ENCODE measurements around the gene ELP4.
"Not testable (repeated sequence)": the region's sequence is repeated elsewhere in the genome, so short reads cannot be mapped to it uniquely, and the experiment has no call there.

The ELP4 gene

DNA sequence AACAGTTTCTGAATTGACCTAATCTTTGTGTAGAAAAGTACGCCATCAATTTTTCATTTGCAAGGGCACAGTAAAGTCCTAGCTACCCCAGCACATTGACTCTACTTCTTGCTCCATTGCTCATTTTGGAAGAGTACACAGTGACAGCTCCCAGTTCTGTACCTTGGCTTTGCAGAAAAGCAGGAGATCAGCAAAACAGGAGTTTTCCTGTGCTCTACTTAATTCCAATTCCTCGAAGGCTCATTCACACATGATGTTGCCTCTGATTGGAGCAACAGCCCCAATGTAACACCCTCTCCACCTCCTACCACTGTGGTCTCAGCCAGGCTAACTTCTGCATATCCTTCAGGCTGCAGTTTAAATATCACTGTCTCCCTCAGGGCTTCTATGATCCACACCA, 182.9 kb downstream of the ELP4 start:
- DNase-seq (ENCODE audit: low read depth in 1 of 2, low spot score in 1 of 2), result no peak

DNA sequence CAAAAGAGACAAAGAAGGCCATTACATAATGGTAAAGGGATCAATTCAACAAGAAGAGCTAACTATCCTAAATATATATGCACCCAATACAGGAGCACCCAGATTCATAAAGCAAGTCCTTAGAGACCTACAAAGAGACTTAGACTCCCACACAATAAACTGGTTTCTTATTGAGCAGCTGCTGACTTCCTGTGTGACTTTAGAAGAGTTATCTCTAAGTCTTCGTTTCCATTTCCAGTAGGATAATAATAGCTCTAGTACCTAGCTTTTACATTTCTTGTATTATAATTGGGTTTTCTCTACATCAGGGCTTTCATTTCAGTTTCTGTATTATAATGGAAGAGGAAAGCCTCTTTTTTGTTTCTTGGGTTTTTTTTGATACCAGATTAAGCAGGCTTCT, 187.5 kb downstream of the ELP4 start:
- DNase-seq (ENCODE audit: low read depth in 1 of 2, low spot score in 1 of 2), result not testable (repeated sequence)

- no peak for DNase-seq (ENCODE audit: low read depth in 1 of 2, low spot score in 1 of 2)
Observed at GRCh38 chr11:31699066-31699465, 189.5 kb downstream of the ELP4 start.

GRCh38 chr11:31702966-31703365, 193.4 kb downstream of the ELP4 start:
- DNase-seq (ENCODE audit: low read depth in 1 of 2, low spot score in 1 of 2), result no peak

DNA sequence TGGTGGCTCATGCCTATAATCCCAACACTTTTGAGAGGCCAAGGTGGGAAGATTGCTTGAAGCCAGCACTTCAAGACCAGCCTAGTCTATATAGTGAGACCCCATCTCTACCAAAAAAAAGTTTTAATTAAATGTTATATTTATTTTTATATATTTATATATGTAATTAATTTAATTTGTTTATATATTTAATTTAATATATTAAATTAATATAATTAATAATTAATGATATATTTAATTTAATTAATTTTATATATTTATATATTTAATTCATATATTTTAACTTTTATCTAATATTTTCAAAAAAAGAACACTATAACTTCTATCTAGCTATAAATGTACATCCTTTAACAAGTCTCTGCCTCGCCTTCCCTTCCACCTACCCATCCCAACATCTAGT, 196.8 kb downstream of the ELP4 start:
- no peak for DNase-seq (ENCODE audit: low read depth in 1 of 2, low spot score in 1 of 2)

DNA sequence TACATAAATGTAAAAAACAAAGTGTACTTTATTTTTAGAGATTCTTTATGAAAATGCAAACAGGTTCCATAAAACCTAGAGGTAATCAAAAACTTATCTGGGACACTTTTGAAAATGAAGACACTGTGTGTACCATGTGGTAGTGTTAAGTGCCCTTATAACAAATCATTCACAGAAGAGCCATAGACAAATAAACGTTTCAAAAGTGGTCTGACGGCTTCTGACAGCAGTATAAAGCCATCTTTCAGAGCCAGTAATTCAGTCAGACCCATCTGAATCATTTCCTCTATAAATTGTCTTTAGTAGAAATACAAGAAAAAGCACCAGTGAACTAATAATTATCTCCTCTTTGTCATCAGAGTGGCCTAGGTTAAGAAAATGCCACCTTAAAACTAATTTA, 201.6 kb downstream of the ELP4 start:
- DNase-seq (ENCODE audit: low read depth in 1 of 2, low spot score in 1 of 2), result no peak

- no peak for DNase-seq (ENCODE audit: low read depth in 1 of 2, low spot score in 1 of 2)
Observed at GRCh38 chr11:31712851-31713250, 203.3 kb downstream of the ELP4 start.

GRCh38 chr11:31714840-31715239, 205.3 kb downstream of the ELP4 start:
- no peak for DNase-seq (ENCODE audit: low read depth in 1 of 2, low spot score in 1 of 2)

- DNase-seq (ENCODE audit: low read depth in 1 of 2, low spot score in 1 of 2), result no peak
Observed at GRCh38 chr11:31720225-31720624, 210.7 kb downstream of the ELP4 start.

- DNase-seq (ENCODE audit: low read depth in 1 of 2, low spot score in 1 of 2), result no peak
Observed at GRCh38 chr11:31720671-31721365, 211.3 kb downstream of the ELP4 start.

DNA sequence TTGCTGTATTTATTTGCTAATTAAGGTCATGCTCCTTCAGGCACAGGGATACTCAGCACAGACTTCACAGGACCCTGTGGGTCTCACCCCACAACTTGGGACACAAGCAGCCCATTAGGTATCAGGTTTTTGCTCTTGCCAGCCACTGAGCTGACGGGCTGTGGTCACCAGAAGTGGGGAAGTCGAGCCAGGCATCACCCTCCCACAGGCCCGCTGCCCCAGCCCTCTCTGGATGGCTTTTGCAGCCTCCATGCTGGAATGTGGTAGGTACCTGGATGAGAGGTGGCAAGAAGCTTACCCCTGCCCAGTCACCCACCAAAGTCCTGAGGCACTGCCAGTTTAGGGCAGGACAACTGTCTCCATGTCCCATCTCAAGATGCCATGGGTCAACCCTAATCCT, 213.2 kb downstream of the ELP4 start:
- no peak for DNase-seq (ENCODE audit: low read depth in 1 of 2, low spot score in 1 of 2)

- no peak for DNase-seq (ENCODE audit: low read depth in 1 of 2, low spot score in 1 of 2)
Observed at GRCh38 chr11:31725176-31725575, 215.6 kb downstream of the ELP4 start.

- no peak for DNase-seq (ENCODE audit: low read depth in 1 of 2, low spot score in 1 of 2)
Observed at GRCh38 chr11:31728432-31728831, 218.9 kb downstream of the ELP4 start.

GRCh38 chr11:31740131-31740530, 230.6 kb downstream of the ELP4 start:
- no peak for DNase-seq (ENCODE audit: low read depth in 1 of 2, low spot score in 1 of 2)

- DNase-seq (ENCODE audit: low read depth in 1 of 2, low spot score in 1 of 2), result not testable (repeated sequence)
Observed at GRCh38 chr11:31740731-31741368, 231.3 kb downstream of the ELP4 start.

GRCh38 chr11:31747581-31747980, 238.0 kb downstream of the ELP4 start:
- DNase-seq (ENCODE audit: low read depth in 1 of 2, low spot score in 1 of 2), result no peak

DNA sequence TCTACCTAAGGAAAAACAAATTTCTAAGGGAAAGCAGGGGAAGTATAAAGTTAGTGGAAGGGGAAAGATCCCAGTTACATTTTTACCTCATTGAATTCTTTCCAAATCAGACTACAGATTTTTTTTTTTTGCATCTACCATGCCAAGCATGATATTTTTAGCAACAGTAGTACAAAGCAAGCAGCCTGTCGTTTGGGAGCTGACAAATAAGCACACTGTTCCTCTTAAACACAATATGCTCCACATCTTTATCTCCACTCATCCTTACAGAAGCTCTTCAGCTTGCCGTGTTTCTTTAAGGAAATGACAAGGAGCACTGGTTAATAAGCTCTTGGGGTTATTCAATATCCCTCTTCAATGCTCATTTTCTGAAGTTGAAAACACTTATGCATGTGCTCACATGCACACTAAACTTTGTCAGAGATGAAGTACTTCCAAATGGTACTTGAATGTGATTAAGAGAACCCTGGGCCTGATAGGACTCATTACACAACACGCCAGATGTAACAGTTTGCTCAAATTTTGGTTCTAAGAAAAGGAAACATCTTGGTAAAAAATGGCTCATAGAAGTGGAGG, 247.8 kb downstream of the ELP4 start:
- no peak for DNase-seq (ENCODE audit: low read depth in 1 of 2, low spot score in 1 of 2)

DNA sequence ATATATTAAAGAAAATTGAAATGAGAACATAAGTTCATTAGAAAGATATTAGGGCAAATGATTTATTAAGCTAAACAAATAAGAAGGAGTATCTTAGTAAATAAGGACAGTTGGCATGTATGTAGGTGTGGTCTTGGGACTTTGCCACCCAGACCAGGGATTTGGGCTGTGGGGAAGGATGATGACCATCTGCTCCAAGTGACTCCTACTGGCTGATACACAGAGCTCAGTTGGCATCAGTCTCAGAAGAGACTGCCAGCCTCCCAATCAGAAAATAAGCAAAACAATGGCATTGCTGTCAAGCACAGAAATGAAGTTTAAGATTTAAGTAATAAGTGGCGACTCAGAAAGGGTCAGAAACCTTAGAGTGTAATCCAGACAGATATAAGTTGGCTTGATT, 252.1 kb downstream of the ELP4 start:
- no peak for DNase-seq (ENCODE audit: low read depth in 1 of 2, low spot score in 1 of 2)

- DNase-seq (ENCODE audit: low read depth in 1 of 2, low spot score in 1 of 2), result no peak
Observed at GRCh38 chr11:31763296-31763695, 253.7 kb downstream of the ELP4 start.

DNA sequence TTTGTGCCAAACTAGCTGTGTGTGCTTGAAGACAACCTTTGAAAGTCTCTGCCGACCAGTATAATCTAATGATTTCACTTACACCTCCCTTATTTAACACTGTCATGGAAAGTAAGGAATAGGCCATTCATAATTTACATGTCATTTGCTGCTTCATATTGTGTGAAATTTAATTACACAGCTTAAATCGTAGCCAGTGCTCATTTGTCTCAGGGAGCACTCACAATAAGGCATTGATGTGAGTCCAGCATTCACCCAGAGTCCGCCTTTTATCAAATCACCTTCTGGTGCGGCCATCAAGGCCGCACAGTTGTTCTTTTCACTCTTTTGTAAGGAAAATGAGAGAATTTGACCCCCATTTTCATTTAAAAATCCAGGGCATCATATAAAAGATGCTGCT, 254.7 kb downstream of the ELP4 start:
- no peak for DNase-seq (ENCODE audit: low read depth in 1 of 2, low spot score in 1 of 2)

DNA sequence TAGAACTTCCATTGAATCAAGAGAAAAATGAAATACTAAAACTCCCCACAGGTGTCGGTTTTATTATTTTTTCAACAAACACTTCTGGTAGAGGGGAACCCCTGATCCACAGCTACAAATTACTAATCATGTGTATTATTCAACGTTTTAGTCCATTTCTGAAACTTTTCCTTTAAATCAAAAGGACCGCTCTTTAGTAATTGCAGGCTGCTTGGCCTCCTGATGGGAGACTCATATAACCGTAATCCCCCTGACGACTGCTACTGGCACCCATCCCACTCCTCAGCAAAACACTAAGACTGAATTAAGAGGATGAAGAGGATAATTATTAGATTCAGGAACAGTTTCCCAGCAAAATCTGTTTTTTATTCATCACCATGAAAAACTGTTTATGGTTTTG, 255.2 kb downstream of the ELP4 start:
- DNase-seq (ENCODE audit: low read depth in 1 of 2, low spot score in 1 of 2), result no peak

DNA sequence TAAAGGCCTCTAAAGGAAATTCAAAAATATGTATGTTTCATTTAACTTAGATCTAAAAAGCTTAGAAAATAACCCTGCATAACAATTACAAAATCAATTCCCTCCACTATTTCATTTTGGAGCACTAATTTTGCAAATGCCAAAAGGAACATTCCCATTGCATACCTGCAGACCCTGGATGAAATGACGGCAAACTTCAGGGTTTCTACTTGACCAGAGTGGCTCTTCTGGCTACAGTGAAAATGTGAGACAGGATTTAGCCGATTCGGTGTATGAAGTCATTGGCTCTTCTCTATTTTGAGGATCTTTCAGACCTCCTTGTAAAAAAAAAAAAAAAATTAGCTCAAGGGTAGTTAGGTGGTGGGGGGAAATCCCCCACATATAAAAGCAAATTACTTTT, 257.5 kb downstream of the ELP4 start:
- DNase-seq (ENCODE audit: low read depth in 1 of 2, low spot score in 1 of 2), result no peak

DNA sequence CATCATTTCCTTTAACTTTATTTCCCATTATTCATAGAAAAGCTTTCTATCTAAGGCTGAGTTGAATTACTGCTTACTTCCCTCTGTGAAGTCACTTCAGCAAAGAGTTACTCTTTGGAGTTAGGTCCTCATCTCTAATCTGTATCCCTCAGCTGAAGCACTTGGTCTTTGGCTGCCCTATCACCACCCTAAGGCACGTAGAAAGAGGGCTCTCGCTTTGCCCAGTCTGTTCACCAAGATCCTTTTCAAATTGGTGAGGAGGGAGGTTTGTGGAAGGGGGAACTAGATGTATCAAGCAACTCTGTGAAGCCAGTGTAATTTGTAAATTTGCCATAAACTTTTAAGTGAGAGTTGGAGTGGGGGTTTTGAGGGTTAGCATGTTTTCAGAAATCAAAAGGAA, 258.1 kb downstream of the ELP4 start:
- no peak for DNase-seq (ENCODE audit: low read depth in 1 of 2, low spot score in 1 of 2)

Data from activated T-helper 1 cell treated with anti-CD3 and anti-CD28 coated beads, Interleukin-2, amount 50 U/mL, for 16 hours (primary cell).